Endothelial cell of umbilical vein (primary cell): ENCODE measurements around the gene ARHGAP30. TPM values are rescaled to one million over a fixed set of nuclear protein-coding genes. Genes with fewer than 3 reads are reported as not detected.

ENCODE experiments used
- BruUV-seq: library from RNA; stranded (reverse); fragments of 400-500 nt; replicated peaks from 2 replicates; lab custom pipeline; 2021; lab: Mats Ljungman, UMichigan
- CTCF ChIA-PET: fragments of 300-600, 350-600 bp; sonication (Branson Sonifier 250); formaldehyde crosslinking; loops from one replicate; lab custom pipeline; 2021; ENCODE audit warnings: antibody characterized with exemption, inconsistent platforms; lab: Charles Lee
- POLR2A ChIA-PET: fragments of 300-600, 350-600 bp; sonication (Branson Sonifier 250); formaldehyde crosslinking; loops from one replicate; lab custom pipeline; 2021; ENCODE audit warnings: antibody characterized with exemption, inconsistent platforms; lab: Charles Lee
- DNase-seq: peaks from one replicate; pipeline ENCODE4 v3.0.0-alpha.2; 2011; ENCODE audit warnings: low read depth, low spot score
- FAIRE-seq: peaks from 2 replicates; lab custom pipeline; 2011; peaks lifted over from hg19 to GRCh38; lab: Jason Lieb, UNC
- H2AFZ ChIP-seq: 2 replicates; pipeline ENCODE4 v1.6.0; 2012; ENCODE audit warnings: low read depth, low read length, control low read depth, inconsistent platforms
- H3K27ac ChIP-seq: 2 replicates; pipeline ENCODE4 v1.5.1; 2011; ENCODE audit warnings: low read depth, mild to moderate bottlenecking, control low read depth, low read length, moderate library complexity; ENCODE audit not compliant: insufficient read depth
- H3K27me3 ChIP-seq, 2 experiments: 2 replicates each; pipeline versions ENCODE4 v1.6.0 to v1.6.1; 2011; ENCODE audit warnings: low read length in 2 of 2, mixed read lengths in 1 of 2; ENCODE audit not compliant: control insufficient read depth in 2 of 2, insufficient read depth in 2 of 2
- H3K36me3 ChIP-seq, 2 experiments: 2 replicates in 1 of 2; 3 replicates in 1 of 2; pipeline ENCODE4 v1.5.1; 2011; ENCODE audit warnings: low read length in 2 of 2, mild to moderate bottlenecking in 1 of 2, moderate library complexity in 1 of 2; ENCODE audit not compliant: control insufficient read depth in 2 of 2, insufficient read depth in 2 of 2; ENCODE audit errors: extremely low read depth in 1 of 2
- H3K4me1 ChIP-seq: 3 replicates; pipeline ENCODE4 v1.5.1; 2011; ENCODE audit warnings: mild to moderate bottlenecking, low read length; ENCODE audit not compliant: control insufficient read depth, insufficient read depth; ENCODE audit errors: extremely low read depth
- H3K4me2 ChIP-seq: 2 replicates; pipeline ENCODE4 v1.6.1; 2011; ENCODE audit warnings: low read length, control low read depth, mixed read lengths; ENCODE audit not compliant: insufficient read depth
- H3K4me3 ChIP-seq, 3 experiments: fragments of 200-600 bp in 1 of 3; sonication (generic), shearing (Covaris generic) in 1 of 3; replicated peaks in 1 of 3; 2 replicates each; pipeline ENCODE4 v1.5.1; 2011 to 2016; ENCODE audit warnings: control low read depth in 3 of 3, low read length in 3 of 3, mild to moderate bottlenecking in 2 of 3, inconsistent platforms in 1 of 3, low read depth in 1 of 3, moderate library complexity in 1 of 3; ENCODE audit not compliant: insufficient read depth in 1 of 3
- H3K79me2 ChIP-seq: 2 replicates; pipeline ENCODE4 v1.6.0; 2012; ENCODE audit warnings: low read length, inconsistent platforms; ENCODE audit not compliant: control insufficient read depth, insufficient read depth
- H3K9ac ChIP-seq: replicated peaks from 2 replicates; pipeline ENCODE3; 2011; ENCODE audit warnings: low read length, control low read depth; ENCODE audit not compliant: insufficient read depth; ENCODE audit errors: extremely low read depth
- H3K9me1 ChIP-seq: replicated peaks from 3 replicates; pipeline ENCODE4 v1.6.0; 2011; ENCODE audit warnings: mild to moderate bottlenecking, low read length; ENCODE audit not compliant: control insufficient read depth, insufficient read depth; ENCODE audit errors: extremely low read depth
- H3K9me3 ChIP-seq: replicated peaks from 2 replicates; pipeline ENCODE4 v1.5.1; 2012; ENCODE audit warnings: low read length, inconsistent platforms; ENCODE audit not compliant: control insufficient read depth, insufficient read depth
- H4K20me1 ChIP-seq: replicated peaks from 2 replicates; pipeline ENCODE3; 2011; ENCODE audit warnings: mild to moderate bottlenecking, low read length; ENCODE audit not compliant: control insufficient read depth, insufficient read depth; ENCODE audit errors: extremely low read depth
- CTCF ChIP-seq, 2 donors: IDR thresholded peaks; 1 replicate in 1 of 2; 2 replicates in 1 of 2; pipeline ENCODE4 v1.5.1; 2011; ENCODE audit warnings: low read length in 2 of 2, mild to moderate bottlenecking in 2 of 2, moderate library complexity in 2 of 2, control low read depth in 1 of 2, inconsistent platforms in 1 of 2, low read depth in 1 of 2; ENCODE audit not compliant: insufficient read depth in 1 of 2; ENCODE audit errors: extremely low read depth in 1 of 2
- EZH2 ChIP-seq: IDR thresholded peaks from 2 replicates; pipeline ENCODE4 v1.6.1; 2012; ENCODE audit warnings: borderline replicate concordance, low read depth, mild to moderate bottlenecking, moderate library complexity, low read length, inconsistent platforms; ENCODE audit not compliant: severe bottlenecking
- FOS ChIP-seq: IDR thresholded peaks from 2 replicates; pipeline ENCODE4 v1.6.1; 2011; ENCODE audit warnings: mild to moderate bottlenecking, low read length, moderate library complexity, borderline replicate concordance; ENCODE audit not compliant: insufficient read depth
- GATA2 ChIP-seq: IDR thresholded peaks from 2 replicates; pipeline ENCODE4 v1.7.0; 2011; ENCODE audit warnings: low read depth, mild to moderate bottlenecking, moderate library complexity, mixed read lengths, low read length; ENCODE audit not compliant: insufficient read length, insufficient read depth
- JUN ChIP-seq: IDR thresholded peaks from 2 replicates; pipeline ENCODE4 v1.6.1; 2011; ENCODE audit warnings: borderline replicate concordance, low read depth; ENCODE audit not compliant: insufficient read length, insufficient read depth
- MAX ChIP-seq: IDR thresholded peaks from 2 replicates; pipeline ENCODE4 v1.6.1; 2011; ENCODE audit not compliant: insufficient read depth, insufficient read length
- MYC ChIP-seq: IDR thresholded peaks from one replicate; pipeline ENCODE4 v1.6.1; 2011; ENCODE audit warnings: mild to moderate bottlenecking, low read depth, low read length
- POLR2A ChIP-seq: IDR thresholded peaks from 2 replicates; pipeline ENCODE4 v1.6.1; 2012; ENCODE audit warnings: low read depth, mild to moderate bottlenecking, control low read depth, low read length
- POLR2AphosphoS5 ChIP-seq: IDR thresholded peaks from 2 replicates; pipeline ENCODE4 v1.6.1; 2012; ENCODE audit warnings: low read depth, mild to moderate bottlenecking, control low read depth, low read length, moderate library complexity; ENCODE audit not compliant: insufficient read depth
- dilution Hi-C: fragments of 300-500 bp; cut with MboI; formaldehyde crosslinking; loops from one replicate; pipeline ENCODE4 v1.15.0; 2019; ENCODE audit warnings: low sequenced_read_pairs; ENCODE audit not compliant: extremely low pct_ligation_motif_present
- intact Hi-C: fragments of 100-400 bp; cut with micrococcal nuclease; formaldehyde crosslinking; loops from one replicate; pipeline ENCODE4 v1.10.0; 2022
- polyA plus RNA-seq, 4 experiments: library from polyadenylated mRNA; depleted of rRNA in 3 of 4; stranded (reverse) in 3 of 4; unstranded in 1 of 4; fragments of >200 nt; gene quantifications; 2 replicates each; pipeline versions ENCODE4 v1.2.1 to v1.2.3, GENCODE V29; 2011 to 2012; ENCODE audit warnings: missing spikeins in 1 of 4
- total RNA-seq: library from RNA; stranded (reverse); gene quantifications from 2 replicates; pipeline ENCODE4 v1.2.3, GENCODE V29; 2021

ARHGAP30 gene
- total and polyA plus RNA-seq, 2 donors (not counting 3 experiments of a cell fraction or from before 2014, with no cell fraction given), result not detected

DNA sequence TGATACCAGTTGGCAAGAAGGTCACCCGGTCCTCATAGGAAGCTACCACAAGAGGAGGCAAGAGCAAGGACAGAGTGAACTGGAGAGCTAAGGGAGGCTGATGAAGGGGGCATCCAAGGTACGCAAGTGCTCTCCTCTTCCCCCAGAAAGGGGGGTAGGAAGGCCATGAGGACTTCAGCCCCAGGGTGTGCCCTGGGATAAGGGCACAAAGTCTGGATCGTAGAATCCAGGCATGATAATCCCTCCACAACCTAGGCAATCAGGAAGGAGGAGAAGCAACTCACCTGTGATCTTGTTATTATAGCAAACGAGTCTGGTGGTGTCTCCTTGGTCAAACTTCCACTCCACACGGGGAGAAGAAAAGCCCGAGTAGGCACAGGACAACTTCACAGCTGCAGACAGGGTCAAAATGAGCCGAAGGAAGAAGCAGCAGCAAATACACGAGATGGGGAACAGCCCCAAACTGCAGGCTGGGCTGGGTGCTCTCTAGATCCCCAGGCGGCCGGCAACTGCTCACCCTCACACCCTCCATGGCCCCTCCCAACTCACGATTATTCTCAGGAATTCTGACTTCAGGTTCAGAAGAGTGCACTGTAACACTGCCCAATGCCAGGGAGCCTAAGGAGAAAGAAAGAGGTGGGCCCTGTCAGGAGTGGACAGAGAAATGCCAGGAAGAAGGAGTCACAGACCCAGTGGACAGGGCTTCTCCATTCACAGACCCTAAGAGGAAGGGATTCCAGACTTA lies 68.8 kb downstream of the ARHGAP30 start:
- Histone ChIP-seq H3K27ac (no peak overlapping the region), H3K27me3 (no peaks in the 10 kb centered on the region), H4K20me1 (no peaks in the 10 kb centered on the region), H3K9me3 (no peaks in the 10 kb centered on the region), H2AFZ (no peak overlapping the region), H3K79me2 (peaks cover 2% of the 10 kb centered on the region), H3K9ac (no peak overlapping the region), H3K4me1 (peaks cover 19% of the 10 kb centered on the region), H3K36me3 (peaks cover 10 to 30% of the 10 kb centered on the region in 2 experiments), H3K4me3 (no peak overlapping the region), H3K9me1 (no peaks in the 10 kb centered on the region), H3K4me2 (no peak overlapping the region)
- ChIA-PET CTCF (interaction anchor here (3.5 kb wide), 1 partner anchor 97 kb away, joined by 9 read pairs; the partner anchor contains the start of gene KLHDC9), POLR2A (no interaction called here)
- TF ChIP-seq CTCF (IDR thresholded peaks at IDR 0.05; ENCODE audit: extremely low read depth in 1 of 2, insufficient read depth in 1 of 2, low read depth in 1 of 2, low read length in 2 of 2), result no peak
- no peak for TF ChIP-seq FOS
- no peak for TF ChIP-seq MYC
- TF ChIP-seq POLR2A, result no peak
- no peak for TF ChIP-seq GATA2
- no peak for TF ChIP-seq EZH2
- no peak for TF ChIP-seq POLR2AphosphoS5
- TF ChIP-seq JUN, result no peak
- TF ChIP-seq MAX, result no peak
- dilution Hi-C loops (no loop called here), intact Hi-C loops (no loop called here)
- DNase-seq (no peak), FAIRE-seq (no peak)
- BruUV-seq, result no TSS peak
